HepG2 (cell line): ENCODE measurements around the gene P3H3. TPM values are rescaled to one million over a fixed set of nuclear protein-coding genes. Genes with fewer than 3 reads are reported as not detected.

Experiments
- ARNTL ChIP-seq: sonication (generic); formaldehyde crosslinking; IDR thresholded peaks from 2 replicates; pipeline ENCODE4 v1.4.0; 2020; ENCODE audit warnings: mild to moderate bottlenecking, missing genetic modification reagents
- CHD4 ChIP-seq: fragments of 200-600 bp; sonication (generic); IDR thresholded peaks from 2 replicates; pipeline ENCODE4 v1.7.0; 2017; ENCODE audit warnings: mild to moderate bottlenecking, low read length, borderline replicate concordance
- GFI1 ChIP-seq: sonication (generic); formaldehyde crosslinking; IDR thresholded peaks from 2 replicates; pipeline ENCODE4 v1.5.0; 2020; ENCODE audit warnings: missing genetic modification reagents, mild to moderate bottlenecking, borderline replicate concordance
- ZNF207 ChIP-seq: fragments of 450-650 bp; IDR thresholded peaks from 2 replicates; pipeline ENCODE4 v1.6.1; 2016; ENCODE audit warnings: antibody characterized with exemption, borderline replicate concordance
- ZNF7 ChIP-seq: IDR thresholded peaks from 2 replicates; pipeline ENCODE4 v1.6.1; 2016; ENCODE audit warnings: missing biosample characterization, missing genetic modification reagents
- ZNF773 ChIP-seq: sonication (generic); formaldehyde crosslinking; IDR thresholded peaks from 2 replicates; pipeline ENCODE4 v1.4.0; 2020; ENCODE audit warnings: missing genetic modification reagents, borderline replicate concordance
- ZNF891 ChIP-seq: sonication (generic); formaldehyde crosslinking; IDR thresholded peaks from 2 replicates; pipeline ENCODE4 v1.5.0; 2020; ENCODE audit warnings: mild to moderate bottlenecking, missing genetic modification reagents
- polyA plus RNA-seq, 8 experiments: library from polyadenylated mRNA; depleted of rRNA in 3 of 8; stranded (reverse) in 7 of 8; unstranded in 1 of 8; fragments of >200 nt; fragmentation: Illumina TruSeq in 4 of 8; extraction: Trizol in 4 of 8; gene quantifications; 2 replicates each; pipeline versions ENCODE4 v1.2.1 to v1.2.3, GENCODE V29; 2011 to 2016; ENCODE audit warnings: low read depth in 4 of 8, missing spikeins in 1 of 8, mixed read lengths in 1 of 8; ENCODE audit not compliant: insufficient read depth in 1 of 8
- total RNA-seq, 5 experiments: library from RNA; depleted of rRNA; stranded (reverse); fragments of >200 nt; fragmentation: Illumina TruSeq; extraction: Trizol; gene quantifications; 2 replicates each; pipeline ENCODE4 v1.2.3, GENCODE V29; 2016; ENCODE audit warnings: low read depth in 1 of 5
- TF ChIP-seq, protein P1 (sequence below): sonication (generic); formaldehyde crosslinking; IDR thresholded peaks from 2 replicates; pipeline ENCODE4 v1.5.1; 2020; ENCODE audit warnings: mild to moderate bottlenecking, missing genetic modification reagents, moderate library complexity
- TF ChIP-seq, protein P2 (sequence below): IDR thresholded peaks from 2 replicates; pipeline ENCODE4 v1.6.1; 2018; ENCODE audit warnings: missing genetic modification reagents, mild to moderate bottlenecking, missing compliant biosample characterization
- TF ChIP-seq, protein P3 (sequence below): sonication (generic); formaldehyde crosslinking; IDR thresholded peaks from 2 replicates; pipeline ENCODE4 v1.8.0; 2022; ENCODE audit warnings: low read depth, missing genetic modification reagents
- TF ChIP-seq, protein P4 (sequence below): fragments of 450-650 bp; IDR thresholded peaks from 2 replicates; pipeline ENCODE4 v1.6.1; 2016
- TF ChIP-seq, protein P5 (sequence below): sonication (generic); formaldehyde crosslinking; IDR thresholded peaks from 2 replicates; pipeline ENCODE4 v1.5.0; 2020; ENCODE audit warnings: mild to moderate bottlenecking, missing genetic modification reagents
- TF ChIP-seq, protein P6 (sequence below): sonication (generic); formaldehyde crosslinking; IDR thresholded peaks from 2 replicates; pipeline ENCODE4 v1.4.0; 2020; ENCODE audit warnings: missing genetic modification reagents, borderline replicate concordance

P3H3 gene
- total and polyA plus RNA-seq, 2 of the 13 experiments (the other 11 are each of a cell fraction or from before 2014, with no cell fraction given) = 20.1 to 20.5 TPM

DNA sequence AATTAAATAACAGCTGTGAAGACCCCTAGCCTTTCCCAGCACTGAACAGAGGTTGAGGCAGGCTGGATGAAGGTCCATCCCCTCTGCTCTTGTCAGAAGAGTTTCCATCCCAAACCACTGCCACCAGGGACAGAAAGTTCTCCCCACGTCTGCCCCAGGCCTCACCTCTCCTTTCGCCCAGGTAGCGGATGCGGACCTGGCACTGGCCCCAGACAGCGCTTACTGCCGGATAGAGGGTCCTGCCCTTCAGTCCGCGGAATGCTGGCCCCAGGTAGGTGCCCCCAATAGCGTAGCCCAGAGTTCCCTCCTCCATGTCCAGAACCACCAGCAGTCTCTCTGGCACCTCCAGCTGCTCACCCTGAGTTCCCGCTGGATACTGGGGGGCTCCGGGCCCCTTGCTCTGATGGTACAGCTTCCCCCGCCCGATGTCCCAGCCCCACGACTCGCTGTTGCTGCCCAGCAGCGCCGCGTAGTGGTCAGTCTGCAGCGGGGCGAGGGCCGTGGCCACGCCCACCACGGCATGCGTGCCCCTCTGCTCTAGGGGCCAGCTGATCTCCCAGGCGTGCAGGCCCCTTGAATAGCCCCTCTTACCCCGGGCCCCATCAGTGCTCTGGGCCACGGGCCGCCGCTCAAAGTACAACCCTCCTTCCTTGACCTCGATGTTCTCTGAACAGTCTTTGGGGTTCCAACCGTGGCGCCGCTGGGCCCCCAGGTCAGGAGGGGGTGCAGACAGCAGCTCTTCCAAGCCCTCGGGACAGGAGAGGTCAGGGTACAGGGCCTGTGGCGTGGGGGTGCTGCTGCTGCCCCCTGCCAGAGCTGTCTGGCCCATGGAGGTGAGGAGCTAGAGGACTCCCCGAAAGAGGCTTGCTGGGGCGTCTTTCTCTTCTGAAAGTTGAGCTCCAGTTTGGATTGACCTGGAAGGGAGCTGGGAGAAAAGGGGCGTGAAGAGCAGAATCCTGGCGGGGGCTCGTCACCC is 44.2 kb downstream of the P3H3 start (continued):
- TF ChIP-seq, protein P1, sequence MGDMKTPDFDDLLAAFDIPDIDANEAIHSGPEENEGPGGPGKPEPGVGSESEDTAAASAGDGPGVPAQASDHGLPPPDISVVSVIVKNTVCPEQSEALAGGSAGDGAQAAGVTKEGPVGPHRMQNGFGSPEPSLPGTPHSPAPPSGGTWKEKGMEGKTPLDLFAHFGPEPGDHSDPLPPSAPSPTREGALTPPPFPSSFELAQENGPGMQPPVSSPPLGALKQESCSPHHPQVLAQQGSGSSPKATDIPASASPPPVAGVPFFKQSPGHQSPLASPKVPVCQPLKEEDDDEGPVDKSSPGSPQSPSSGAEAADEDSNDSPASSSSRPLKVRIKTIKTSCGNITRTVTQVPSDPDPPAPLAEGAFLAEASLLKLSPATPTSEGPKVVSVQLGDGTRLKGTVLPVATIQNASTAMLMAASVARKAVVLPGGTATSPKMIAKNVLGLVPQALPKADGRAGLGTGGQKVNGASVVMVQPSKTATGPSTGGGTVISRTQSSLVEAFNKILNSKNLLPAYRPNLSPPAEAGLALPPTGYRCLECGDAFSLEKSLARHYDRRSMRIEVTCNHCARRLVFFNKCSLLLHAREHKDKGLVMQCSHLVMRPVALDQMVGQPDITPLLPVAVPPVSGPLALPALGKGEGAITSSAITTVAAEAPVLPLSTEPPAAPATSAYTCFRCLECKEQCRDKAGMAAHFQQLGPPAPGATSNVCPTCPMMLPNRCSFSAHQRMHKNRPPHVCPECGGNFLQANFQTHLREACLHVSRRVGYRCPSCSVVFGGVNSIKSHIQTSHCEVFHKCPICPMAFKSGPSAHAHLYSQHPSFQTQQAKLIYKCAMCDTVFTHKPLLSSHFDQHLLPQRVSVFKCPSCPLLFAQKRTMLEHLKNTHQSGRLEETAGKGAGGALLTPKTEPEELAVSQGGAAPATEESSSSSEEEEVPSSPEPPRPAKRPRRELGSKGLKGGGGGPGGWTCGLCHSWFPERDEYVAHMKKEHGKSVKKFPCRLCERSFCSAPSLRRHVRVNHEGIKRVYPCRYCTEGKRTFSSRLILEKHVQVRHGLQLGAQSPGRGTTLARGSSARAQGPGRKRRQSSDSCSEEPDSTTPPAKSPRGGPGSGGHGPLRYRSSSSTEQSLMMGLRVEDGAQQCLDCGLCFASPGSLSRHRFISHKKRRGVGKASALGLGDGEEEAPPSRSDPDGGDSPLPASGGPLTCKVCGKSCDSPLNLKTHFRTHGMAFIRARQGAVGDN = peak; percentile 68
- TF ChIP-seq CHD4 = no peak; the same call in 1 of the 2 replicates
- TF ChIP-seq ARNTL (CRISPR knock-in tag) = no peak; the same call in 1 of the 2 replicates
- TF ChIP-seq GFI1 (CRISPR knock-in tag) = no peak
- peak; percentile 48; the same call in 1 of the 2 replicates for TF ChIP-seq ZNF773 (CRISPR knock-in tag)
- TF ChIP-seq, protein P2, sequence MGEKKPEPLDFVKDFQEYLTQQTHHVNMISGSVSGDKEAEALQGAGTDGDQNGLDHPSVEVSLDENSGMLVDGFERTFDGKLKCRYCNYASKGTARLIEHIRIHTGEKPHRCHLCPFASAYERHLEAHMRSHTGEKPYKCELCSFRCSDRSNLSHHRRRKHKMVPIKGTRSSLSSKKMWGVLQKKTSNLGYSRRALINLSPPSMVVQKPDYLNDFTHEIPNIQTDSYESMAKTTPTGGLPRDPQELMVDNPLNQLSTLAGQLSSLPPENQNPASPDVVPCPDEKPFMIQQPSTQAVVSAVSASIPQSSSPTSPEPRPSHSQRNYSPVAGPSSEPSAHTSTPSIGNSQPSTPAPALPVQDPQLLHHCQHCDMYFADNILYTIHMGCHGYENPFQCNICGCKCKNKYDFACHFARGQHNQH (CRISPR knock-in tag) = peak; percentile 20; the same call in 1 of the 2 replicates
- TF ChIP-seq, protein P3, sequence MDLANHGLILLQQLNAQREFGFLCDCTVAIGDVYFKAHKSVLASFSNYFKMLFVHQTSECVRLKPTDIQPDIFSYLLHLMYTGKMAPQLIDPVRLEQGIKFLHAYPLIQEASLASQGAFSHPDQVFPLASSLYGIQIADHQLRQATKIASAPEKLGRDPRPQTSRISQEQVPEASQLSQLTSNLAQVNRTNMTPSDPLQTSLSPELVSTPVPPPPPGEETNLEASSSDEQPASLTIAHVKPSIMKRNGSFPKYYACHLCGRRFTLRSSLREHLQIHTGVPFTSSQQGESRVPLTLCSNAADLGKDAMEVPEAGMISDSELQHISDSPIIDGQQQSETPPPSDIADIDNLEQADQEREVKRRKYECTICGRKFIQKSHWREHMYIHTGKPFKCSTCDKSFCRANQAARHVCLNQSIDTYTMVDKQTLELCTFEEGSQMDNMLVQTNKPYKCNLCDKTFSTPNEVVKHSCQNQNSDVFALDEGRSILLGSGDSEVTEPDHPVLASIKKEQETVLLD (CRISPR knock-in tag) = peak; percentile 50; the same call in 1 of the 2 replicates
- TF ChIP-seq ZNF207 = no peak
- TF ChIP-seq ZNF891 (CRISPR knock-in tag) = no peak
- no peak; the same call in 1 of the 2 replicates for TF ChIP-seq ZNF7 (CRISPR knock-in tag)
- TF ChIP-seq, protein P4, sequence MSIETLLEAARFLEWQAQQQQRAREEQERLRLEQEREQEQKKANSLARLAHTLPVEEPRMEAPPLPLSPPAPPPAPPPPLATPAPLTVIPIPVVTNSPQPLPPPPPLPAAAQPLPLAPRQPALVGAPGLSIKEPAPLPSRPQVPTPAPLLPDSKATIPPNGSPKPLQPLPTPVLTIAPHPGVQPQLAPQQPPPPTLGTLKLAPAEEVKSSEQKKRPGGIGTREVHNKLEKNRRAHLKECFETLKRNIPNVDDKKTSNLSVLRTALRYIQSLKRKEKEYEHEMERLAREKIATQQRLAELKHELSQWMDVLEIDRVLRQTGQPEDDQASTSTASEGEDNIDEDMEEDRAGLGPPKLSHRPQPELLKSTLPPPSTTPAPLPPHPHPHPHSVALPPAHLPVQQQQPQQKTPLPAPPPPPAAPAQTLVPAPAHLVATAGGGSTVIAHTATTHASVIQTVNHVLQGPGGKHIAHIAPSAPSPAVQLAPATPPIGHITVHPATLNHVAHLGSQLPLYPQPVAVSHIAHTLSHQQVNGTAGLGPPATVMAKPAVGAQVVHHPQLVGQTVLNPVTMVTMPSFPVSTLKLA = peak; percentile 59
- TF ChIP-seq, protein P5, sequence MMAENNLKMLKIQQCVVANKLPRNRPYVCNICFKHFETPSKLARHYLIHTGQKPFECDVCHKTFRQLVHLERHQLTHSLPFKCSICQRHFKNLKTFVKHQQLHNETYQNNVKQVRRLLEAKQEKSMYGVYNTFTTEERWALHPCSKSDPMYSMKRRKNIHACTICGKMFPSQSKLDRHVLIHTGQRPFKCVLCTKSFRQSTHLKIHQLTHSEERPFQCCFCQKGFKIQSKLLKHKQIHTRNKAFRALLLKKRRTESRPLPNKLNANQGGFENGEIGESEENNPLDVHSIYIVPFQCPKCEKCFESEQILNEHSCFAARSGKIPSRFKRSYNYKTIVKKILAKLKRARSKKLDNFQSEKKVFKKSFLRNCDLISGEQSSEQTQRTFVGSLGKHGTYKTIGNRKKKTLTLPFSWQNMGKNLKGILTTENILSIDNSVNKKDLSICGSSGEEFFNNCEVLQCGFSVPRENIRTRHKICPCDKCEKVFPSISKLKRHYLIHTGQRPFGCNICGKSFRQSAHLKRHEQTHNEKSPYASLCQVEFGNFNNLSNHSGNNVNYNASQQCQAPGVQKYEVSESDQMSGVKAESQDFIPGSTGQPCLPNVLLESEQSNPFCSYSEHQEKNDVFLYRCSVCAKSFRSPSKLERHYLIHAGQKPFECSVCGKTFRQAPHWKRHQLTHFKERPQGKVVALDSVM (CRISPR knock-in tag) = peak; percentile 53; the same call in 1 of the 2 replicates
- TF ChIP-seq, protein P6, sequence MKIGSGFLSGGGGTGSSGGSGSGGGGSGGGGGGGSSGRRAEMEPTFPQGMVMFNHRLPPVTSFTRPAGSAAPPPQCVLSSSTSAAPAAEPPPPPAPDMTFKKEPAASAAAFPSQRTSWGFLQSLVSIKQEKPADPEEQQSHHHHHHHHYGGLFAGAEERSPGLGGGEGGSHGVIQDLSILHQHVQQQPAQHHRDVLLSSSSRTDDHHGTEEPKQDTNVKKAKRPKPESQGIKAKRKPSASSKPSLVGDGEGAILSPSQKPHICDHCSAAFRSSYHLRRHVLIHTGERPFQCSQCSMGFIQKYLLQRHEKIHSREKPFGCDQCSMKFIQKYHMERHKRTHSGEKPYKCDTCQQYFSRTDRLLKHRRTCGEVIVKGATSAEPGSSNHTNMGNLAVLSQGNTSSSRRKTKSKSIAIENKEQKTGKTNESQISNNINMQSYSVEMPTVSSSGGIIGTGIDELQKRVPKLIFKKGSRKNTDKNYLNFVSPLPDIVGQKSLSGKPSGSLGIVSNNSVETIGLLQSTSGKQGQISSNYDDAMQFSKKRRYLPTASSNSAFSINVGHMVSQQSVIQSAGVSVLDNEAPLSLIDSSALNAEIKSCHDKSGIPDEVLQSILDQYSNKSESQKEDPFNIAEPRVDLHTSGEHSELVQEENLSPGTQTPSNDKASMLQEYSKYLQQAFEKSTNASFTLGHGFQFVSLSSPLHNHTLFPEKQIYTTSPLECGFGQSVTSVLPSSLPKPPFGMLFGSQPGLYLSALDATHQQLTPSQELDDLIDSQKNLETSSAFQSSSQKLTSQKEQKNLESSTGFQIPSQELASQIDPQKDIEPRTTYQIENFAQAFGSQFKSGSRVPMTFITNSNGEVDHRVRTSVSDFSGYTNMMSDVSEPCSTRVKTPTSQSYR (CRISPR knock-in tag) = peak; percentile 45
